NT2/D1 (cell line): ENCODE measurements around the gene CGB3.

ENCODE experiments used
- SUZ12 ChIP-seq: IDR thresholded peaks from 2 replicates; pipeline ENCODE4 v1.6.1; 2011; ENCODE audit not compliant: insufficient read length, insufficient read depth; ENCODE audit errors: extremely low read depth
- YY1 ChIP-seq: IDR thresholded peaks from 2 replicates; pipeline ENCODE4 v1.6.1; 2011; ENCODE audit not compliant: insufficient read length, insufficient read depth
- ZNF274 ChIP-seq: IDR thresholded peaks from 2 replicates; pipeline ENCODE4 v1.6.1; 2011; ENCODE audit warnings: mild to moderate bottlenecking, low read depth, low read length

DNA sequence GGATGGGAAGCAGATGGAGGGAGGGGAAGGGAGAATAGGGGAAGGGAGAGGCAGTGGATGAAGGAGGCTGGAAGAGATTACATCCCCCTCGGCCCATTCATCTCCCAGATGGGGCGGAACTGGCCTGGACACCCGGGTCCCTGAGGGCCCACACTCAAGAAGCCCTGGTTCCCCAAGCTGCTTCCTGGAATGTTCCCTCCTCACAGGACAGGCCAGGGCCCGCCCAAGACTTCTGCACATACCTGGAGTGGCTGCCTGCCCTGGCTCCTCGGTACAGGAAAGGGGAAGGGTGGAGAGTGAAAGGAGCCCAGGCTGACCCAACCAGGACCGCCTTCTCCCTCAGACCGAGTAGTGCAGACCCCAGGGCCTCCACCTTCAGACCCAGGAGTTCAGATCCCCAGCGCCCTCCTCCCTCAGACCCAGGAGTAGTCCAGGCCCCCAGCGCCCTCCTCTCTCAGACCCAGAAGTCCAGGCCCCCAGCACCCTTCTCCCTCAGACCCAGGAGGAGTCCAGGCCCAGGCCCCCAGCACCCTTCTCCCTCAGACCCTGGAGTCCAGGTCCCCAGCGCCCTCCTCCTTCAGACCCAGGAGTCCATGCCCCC is 40.0 kb upstream of the CGB3 start:
- no peak for TF ChIP-seq ZNF274
- no peak for TF ChIP-seq YY1
- no peak for TF ChIP-seq SUZ12
